Measurements from ENCODE around the gene UGT8.

Gene UGT8

DNA sequence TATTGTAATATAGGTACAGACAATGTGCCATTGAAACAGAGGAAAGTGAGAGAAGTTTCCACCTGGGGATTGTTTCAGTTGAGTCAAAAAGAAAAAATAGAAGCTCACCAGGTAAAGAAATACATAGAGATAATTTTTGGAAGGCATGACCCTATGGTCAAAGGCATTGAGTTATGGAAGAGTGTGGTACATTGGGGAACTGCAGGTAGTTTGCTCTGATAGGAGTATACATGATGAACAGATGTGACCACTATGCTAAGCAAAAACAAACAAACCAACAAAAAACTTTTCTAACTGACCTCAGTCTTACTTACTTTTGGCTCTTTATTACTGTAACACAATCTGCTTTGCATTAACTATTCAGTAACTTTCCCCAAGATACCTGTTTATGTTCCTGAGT is 85.9 kb downstream of the UGT8 start:
- TF ChIP-seq GABPA (IDR thresholded peaks at IDR 0.05; ENCODE audit: low read depth), result no peak
- no peak for TF ChIP-seq POLR2AphosphoS5 (IDR thresholded peaks at IDR 0.05; ENCODE audit: low read depth)
- TF ChIP-seq, protein P1, sequence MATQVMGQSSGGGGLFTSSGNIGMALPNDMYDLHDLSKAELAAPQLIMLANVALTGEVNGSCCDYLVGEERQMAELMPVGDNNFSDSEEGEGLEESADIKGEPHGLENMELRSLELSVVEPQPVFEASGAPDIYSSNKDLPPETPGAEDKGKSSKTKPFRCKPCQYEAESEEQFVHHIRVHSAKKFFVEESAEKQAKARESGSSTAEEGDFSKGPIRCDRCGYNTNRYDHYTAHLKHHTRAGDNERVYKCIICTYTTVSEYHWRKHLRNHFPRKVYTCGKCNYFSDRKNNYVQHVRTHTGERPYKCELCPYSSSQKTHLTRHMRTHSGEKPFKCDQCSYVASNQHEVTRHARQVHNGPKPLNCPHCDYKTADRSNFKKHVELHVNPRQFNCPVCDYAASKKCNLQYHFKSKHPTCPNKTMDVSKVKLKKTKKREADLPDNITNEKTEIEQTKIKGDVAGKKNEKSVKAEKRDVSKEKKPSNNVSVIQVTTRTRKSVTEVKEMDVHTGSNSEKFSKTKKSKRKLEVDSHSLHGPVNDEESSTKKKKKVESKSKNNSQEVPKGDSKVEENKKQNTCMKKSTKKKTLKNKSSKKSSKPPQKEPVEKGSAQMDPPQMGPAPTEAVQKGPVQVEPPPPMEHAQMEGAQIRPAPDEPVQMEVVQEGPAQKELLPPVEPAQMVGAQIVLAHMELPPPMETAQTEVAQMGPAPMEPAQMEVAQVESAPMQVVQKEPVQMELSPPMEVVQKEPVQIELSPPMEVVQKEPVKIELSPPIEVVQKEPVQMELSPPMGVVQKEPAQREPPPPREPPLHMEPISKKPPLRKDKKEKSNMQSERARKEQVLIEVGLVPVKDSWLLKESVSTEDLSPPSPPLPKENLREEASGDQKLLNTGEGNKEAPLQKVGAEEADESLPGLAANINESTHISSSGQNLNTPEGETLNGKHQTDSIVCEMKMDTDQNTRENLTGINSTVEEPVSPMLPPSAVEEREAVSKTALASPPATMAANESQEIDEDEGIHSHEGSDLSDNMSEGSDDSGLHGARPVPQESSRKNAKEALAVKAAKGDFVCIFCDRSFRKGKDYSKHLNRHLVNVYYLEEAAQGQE (IDR thresholded peaks at IDR 0.05; ENCODE audit: insufficient replicate concordance, low read depth), result no peak
- TF ChIP-seq SPI1 (IDR thresholded peaks at IDR 0.05; ENCODE audit: borderline replicate concordance, low read depth), result no peak
- TF ChIP-seq, protein P2, sequence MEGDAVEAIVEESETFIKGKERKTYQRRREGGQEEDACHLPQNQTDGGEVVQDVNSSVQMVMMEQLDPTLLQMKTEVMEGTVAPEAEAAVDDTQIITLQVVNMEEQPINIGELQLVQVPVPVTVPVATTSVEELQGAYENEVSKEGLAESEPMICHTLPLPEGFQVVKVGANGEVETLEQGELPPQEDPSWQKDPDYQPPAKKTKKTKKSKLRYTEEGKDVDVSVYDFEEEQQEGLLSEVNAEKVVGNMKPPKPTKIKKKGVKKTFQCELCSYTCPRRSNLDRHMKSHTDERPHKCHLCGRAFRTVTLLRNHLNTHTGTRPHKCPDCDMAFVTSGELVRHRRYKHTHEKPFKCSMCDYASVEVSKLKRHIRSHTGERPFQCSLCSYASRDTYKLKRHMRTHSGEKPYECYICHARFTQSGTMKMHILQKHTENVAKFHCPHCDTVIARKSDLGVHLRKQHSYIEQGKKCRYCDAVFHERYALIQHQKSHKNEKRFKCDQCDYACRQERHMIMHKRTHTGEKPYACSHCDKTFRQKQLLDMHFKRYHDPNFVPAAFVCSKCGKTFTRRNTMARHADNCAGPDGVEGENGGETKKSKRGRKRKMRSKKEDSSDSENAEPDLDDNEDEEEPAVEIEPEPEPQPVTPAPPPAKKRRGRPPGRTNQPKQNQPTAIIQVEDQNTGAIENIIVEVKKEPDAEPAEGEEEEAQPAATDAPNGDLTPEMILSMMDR (IDR thresholded peaks at IDR 0.05; ENCODE audit: insufficient read depth, low read length), result no peak
- Histone ChIP-seq H3K4me3 (replicated peaks; ENCODE audit: insufficient read depth, low read length) (no peak overlapping the region), H3K27me3 (ENCODE audit: insufficient read depth, poor library complexity, severe bottlenecking) (no peaks in the 10 kb centered on the region), H3K27ac (replicated peaks) (no peak overlapping the region)
- DNase-seq (ENCODE audit: low read depth in 1 of 2, low spot score in 1 of 2), result no peak

DNA sequence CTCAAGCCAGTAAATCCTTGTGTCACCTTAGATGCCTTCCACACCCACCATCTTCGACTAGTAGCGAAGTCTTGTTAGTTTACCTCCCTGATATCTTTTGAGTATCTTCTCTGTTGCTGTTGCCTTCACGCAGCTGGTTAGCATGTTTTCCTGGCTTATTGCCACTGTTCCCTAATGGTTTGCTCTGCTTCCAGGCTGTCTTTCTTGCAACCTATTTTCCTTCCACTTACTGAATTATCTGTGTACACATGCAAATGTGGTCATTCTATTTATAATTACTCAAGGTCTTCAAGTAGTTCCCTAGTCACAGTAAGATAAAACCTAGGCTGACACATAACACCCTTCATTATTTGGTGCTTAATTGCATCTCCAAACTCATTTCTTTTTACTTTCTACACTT is 89.5 kb downstream of the UGT8 start:
- Histone ChIP-seq H3K27ac (replicated peaks) (no peak overlapping the region), H3K27me3 (ENCODE audit: insufficient read depth, poor library complexity, severe bottlenecking) (no peaks in the 10 kb centered on the region), H3K4me3 (replicated peaks; ENCODE audit: insufficient read depth, low read length) (no peak overlapping the region)
- TF ChIP-seq POLR2AphosphoS5 (IDR thresholded peaks at IDR 0.05; ENCODE audit: low read depth) (no peak), GABPA (IDR thresholded peaks at IDR 0.05; ENCODE audit: low read depth) (no peak), SPI1 (IDR thresholded peaks at IDR 0.05; ENCODE audit: borderline replicate concordance, low read depth) (no peak)
- TF ChIP-seq, protein P1 (IDR thresholded peaks at IDR 0.05; ENCODE audit: insufficient replicate concordance, low read depth), result no peak
- TF ChIP-seq, protein P2 (IDR thresholded peaks at IDR 0.05; ENCODE audit: insufficient read depth, low read length), result no peak
- DNase-seq (ENCODE audit: low read depth in 1 of 2, low spot score in 1 of 2), result no peak

DNA sequence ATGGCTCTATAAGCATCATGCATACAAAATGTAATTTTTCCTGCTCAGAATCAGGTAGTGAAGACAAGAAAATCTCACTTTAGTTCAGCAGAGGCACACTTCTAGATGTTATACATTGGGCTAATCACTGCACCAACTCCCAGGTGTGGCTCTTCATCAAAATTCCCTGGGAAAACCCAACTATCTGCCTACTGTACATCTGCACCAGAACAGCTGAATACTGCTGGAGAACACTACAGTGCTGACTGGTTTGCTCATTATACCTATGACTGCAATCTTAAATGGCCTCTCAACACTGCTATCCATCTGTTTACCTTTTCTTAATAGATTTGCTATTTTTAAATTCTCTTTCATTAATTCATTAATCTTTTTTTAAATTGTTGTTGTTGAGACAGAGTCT is 92.0 kb downstream of the UGT8 start:
- no peak for DNase-seq (ENCODE audit: low read depth in 1 of 2, low spot score in 1 of 2)
- Histone ChIP-seq H3K27ac (replicated peaks) (no peak overlapping the region), H3K27me3 (ENCODE audit: insufficient read depth, poor library complexity, severe bottlenecking) (no peaks in the 10 kb centered on the region), H3K4me3 (replicated peaks; ENCODE audit: insufficient read depth, low read length) (no peak overlapping the region)
- TF ChIP-seq POLR2AphosphoS5 (IDR thresholded peaks at IDR 0.05; ENCODE audit: low read depth), result no peak

DNA sequence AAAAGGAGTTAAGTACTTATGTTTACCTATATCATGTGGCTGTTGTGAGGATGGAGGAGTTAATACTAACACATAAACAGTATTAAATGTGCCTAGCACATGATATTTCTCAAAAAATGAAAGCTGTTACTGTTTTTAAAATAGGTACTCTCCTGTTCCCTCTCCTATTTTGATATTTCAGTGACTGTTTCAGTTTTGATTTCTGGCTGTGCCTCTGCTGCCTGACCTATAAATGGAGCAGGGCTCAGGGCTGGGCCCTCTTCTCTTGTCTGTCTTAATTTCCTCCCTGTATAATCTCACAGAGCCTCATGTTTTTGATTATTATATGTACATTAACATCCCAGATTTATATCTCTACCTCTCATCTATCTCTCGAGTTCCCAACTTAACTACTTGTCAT is 93.3 kb downstream of the UGT8 start:
- Histone ChIP-seq H3K4me3 (replicated peaks; ENCODE audit: insufficient read depth, low read length) (no peak overlapping the region), H3K27ac (replicated peaks) (no peak overlapping the region), H3K27me3 (ENCODE audit: insufficient read depth, poor library complexity, severe bottlenecking) (no peaks in the 10 kb centered on the region)
- TF ChIP-seq GABPA (IDR thresholded peaks at IDR 0.05; ENCODE audit: low read depth) (no peak), POLR2AphosphoS5 (IDR thresholded peaks at IDR 0.05; ENCODE audit: low read depth) (no peak), SPI1 (IDR thresholded peaks at IDR 0.05; ENCODE audit: borderline replicate concordance, low read depth) (no peak)
- TF ChIP-seq, protein P2 (IDR thresholded peaks at IDR 0.05; ENCODE audit: insufficient read depth, low read length), result no peak
- TF ChIP-seq, protein P1 (IDR thresholded peaks at IDR 0.05; ENCODE audit: insufficient replicate concordance, low read depth), result no peak
- DNase-seq (ENCODE audit: low read depth in 1 of 2, low spot score in 1 of 2), result no peak

Measured in HL-60 (cell line).